ENCODE measurements around the gene EML5.

EML5 gene

DNA sequence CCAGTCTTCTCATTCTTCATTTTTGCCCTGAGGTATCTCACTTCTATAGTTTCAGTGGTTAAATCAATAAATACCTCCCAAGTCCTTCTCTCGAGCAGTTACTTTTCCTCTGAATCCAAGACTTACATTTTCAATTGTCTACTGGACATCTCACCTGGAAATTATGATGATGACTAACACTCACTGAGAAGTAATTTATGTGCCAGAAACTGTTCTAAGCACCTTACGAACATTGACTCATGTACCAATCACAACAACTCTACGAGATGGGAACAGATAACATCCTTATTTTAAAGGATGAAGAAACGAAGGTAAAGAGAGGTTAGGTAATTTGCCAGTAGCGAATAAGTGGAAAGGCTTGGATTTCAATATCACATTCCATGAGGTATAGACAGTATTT lies 94.1 kb downstream of the EML5 start:
- no peak for DNase-seq

- no peak for DNase-seq
Measured at GRCh38 chr14:88695870-88696269, 96.9 kb downstream of the EML5 start.

DNA sequence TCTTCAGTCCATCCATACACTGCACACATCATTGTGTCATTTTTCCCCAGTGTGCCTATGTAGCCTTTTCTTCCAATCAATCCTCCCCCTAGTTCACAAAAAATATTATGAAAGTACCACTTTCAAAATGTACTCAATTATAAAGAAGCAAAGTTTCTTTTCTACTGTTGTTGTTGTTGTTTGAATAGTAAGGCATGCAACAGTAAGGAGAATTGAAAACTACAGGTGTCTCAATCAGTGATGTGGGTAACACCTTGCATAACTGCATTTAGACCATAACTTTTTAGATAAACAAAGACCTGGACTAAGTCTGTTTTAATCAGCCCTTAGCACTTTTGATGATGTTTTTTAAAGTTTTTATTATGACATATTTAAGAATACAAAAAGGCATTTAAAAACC lies 104.4 kb downstream of the EML5 start:
- no peak for DNase-seq

DNA sequence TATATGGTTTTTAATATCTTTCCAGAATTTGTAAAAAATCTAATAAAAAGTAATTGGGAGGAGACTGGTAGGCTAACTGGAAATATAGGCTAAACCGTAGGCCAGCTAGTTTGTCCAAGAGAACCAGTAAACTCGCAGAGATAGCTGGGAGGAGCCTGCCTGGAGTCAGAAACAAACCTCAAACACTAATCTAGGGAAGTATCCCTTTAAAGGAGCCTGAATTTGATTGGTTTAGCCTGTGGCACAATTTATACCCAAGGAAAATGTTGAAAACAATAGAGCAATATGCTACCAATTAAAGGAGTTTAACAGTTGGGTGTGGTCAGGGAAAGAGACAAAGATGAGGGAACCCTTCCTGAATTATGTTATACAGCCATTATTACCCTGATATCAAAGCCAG lies 109.6 kb downstream of the EML5 start:
- DNase-seq = no peak

GRCh38 chr14:88682495-88683114 lies 110.1 kb downstream of the EML5 start:
- DNase-seq = no peak

GRCh38 chr14:88681755-88682494 lies 110.8 kb downstream of the EML5 start:
- no peak for DNase-seq

DNA sequence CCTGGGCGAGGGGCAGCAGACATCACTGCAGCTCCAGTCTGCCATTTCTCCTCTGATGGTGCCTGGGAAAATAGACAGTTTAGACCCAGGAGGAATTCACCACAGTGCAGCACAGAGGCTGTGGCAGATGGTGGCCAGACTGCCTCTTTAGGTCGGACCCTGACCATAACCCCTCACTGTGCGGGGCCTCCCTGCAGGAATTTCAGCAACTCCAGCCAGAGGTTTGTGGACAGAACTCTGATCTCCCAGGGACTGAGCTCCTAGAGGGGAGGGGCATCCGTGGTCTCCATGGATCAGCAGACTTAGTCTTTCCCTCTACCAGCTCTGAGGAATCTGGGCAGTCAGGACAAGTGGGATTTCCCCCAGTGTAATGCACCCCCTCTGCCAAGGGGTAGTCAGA lies 123.4 kb downstream of the EML5 start:
- DNase-seq = no peak

DNA sequence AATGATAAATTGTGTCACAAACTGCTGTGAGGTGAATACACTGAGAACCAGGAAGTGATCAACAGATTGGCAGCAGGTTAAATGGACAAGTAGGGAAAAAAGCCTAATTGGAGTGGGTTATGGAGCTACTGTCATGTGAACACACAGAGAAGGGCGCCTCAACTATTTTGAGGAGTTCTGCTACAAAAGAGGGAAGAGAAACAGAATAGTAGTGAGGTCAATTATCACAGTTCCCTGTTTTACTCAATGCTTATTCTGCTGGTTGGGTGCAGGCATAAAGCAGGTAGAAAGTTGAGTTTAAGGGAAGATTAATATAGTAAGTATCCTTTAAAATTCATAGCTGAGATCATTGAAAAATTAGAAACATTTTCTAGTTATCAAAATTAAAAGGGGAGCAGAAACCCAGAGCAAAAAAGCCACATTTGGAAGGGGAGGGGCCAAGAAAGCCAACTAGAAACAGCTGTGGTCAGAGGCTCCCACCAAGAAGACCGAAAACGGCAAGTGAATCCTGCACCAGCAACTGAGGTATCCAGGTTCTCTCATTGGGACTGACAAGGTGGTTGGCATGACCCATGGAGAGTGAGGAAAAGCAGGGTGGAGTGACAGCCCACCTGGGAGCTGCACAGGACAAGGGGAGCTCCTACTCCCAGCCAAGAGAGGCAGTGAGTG lies 124.2 kb downstream of the EML5 start:
- DNase-seq = no peak

- peak; percentile 5 for DNase-seq
Measured at GRCh38 chr14:88667555-88668273, 125.0 kb downstream of the EML5 start.

GRCh38 chr14:88660056-88660455 lies 132.7 kb downstream of the EML5 start:
- DNase-seq = no peak

- DNase-seq = no peak
Measured at GRCh38 chr14:88639221-88639620, 153.5 kb downstream of the EML5 start.

DNA sequence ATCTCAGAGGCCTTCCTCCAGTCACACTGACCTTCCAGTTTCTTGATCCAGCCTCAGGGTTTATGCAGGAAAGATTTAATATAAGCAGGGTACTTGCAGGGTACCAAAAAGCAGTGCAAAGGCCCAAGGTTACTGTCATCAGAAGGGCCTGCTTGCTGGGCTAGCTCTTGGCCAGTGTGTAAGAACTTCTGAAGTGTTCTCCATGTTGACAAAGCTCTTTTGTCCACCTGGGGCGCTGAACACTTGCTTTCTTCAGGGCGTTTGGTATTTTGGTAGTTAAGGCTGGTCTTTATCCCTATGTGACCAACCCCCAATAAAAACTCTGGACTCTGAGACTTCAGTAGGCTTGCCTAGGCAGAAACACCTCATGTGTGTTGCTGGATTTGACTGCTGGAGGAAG lies 160.2 kb downstream of the EML5 start:
- DNase-seq = no peak

DNA sequence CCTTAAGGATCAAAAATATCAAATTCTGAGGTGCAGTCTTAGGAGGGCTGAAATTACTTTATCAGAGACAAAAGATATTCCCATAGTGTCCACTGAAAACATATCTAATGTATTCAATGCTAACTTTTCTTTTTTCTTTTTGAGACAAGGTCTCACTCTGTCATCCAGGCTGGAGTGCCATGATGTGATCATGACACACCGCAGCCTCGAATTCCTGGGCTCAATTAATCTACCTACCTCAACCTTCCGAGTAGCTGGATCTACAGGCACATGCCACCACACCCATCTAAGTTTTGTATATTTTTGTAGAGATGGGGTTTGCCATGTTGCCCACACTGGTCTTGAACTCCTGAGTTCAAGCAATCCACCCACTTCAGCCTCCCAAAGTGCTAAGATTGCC lies 161.7 kb downstream of the EML5 start:
- DNase-seq = no peak

GRCh38 chr14:88630565-88630964 lies 162.2 kb downstream of the EML5 start:
- no peak for DNase-seq

DNA sequence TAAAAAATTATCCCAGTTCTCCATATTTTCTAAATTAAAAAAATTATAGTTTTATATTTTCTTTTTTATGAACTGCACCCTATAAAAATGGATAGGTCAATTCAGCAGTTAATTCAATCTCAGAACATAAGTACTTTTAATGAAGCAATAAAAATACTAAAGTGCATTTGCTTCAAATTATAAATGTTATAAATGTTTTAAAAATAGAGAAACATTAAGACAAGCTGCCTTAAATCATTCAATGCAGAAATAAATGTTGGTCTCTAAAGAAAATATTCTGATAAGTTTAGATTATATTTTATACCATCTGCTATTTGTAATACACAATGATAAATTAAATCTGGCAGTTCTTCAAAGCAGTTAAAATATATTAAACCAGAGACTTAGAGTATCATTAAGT lies 164.3 kb downstream of the EML5 start:
- no peak for DNase-seq

GRCh38 chr14:88628033-88628432 lies 164.7 kb downstream of the EML5 start:
- DNase-seq = no peak

GRCh38 chr14:88625671-88626070 lies 167.1 kb downstream of the EML5 start:
- DNase-seq = no peak

DNA sequence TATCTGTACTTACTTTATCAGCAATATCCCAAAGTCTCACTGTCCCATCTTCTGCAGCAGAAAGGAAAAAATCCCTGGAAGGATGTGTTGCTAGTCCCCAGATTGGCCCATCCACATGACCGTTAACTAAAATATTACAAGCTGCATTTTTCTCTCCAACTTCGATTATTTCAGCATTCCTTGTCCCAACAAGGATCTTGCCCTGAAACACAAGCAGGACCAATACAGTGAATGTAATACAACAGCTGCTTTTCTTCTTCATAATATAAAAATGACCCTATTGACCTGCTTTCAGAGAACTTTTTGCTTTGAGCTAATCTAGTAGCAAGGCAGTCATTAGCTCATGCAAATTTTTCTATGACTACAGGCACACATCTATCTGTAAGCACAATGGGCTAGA lies 171.7 kb downstream of the EML5 start:
- DNase-seq = no peak

GRCh38 chr14:88618476-88618875 lies 174.3 kb downstream of the EML5 start:
- no peak for DNase-seq

- no peak for DNase-seq
Measured at GRCh38 chr14:88617479-88617878, 175.3 kb downstream of the EML5 start.

- no peak for DNase-seq
Measured at GRCh38 chr14:88616697-88617096, 176.1 kb downstream of the EML5 start.

DNA sequence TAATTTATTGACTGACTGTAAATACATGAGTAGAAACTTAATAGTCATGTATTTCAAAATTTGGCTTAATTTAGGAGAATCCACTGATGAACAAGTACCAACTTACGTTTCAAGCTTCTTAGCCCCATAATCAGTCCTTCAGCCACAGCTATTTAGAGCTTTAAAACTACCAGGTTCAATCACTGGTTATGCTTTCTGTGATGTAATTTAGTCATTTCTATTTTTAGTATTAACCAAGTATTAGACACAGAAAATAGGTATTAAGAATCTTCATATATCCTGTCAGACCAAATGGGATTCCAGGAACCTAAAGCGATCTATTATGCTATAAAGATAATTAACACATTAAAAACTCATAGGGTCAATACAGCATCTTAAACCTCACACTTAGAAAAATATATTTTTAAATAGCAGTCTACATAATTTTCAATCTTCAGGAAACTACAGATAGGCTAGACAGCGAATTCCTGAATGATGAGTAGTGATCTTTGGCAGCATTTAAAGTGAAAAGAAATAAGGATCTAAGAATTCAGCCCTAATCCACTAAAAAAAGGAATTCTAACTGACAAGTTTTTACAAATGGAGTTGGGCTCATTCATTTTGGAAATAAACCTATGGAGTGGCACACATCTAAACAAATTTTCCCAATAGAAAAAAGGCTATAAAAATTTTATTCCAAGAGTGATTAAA lies 178.4 kb downstream of the EML5 start:
- DNase-seq = no peak

DNA sequence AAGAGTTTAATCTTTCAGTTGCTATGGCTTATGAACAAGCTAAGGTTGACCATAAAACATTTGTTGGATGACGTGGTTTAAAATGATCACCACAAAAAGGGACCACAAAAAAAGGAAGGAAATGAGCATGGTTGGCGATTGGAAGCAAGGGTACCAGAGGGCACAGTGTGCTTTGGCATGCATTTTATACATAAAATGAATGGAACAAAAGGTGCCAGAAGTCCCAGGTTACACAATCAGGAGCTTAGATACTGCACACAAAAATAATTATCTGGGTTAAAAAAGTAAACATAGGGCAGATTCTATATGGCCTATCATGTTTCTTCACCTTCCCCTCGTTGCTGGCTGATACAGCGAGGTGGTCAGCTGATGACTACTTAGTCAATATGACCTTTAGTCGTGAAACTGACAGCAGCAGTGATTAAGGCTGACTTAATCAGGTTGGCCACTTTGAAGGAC lies 179.2 kb downstream of the EML5 start:
- peak; percentile 8 for DNase-seq

Data from NCI-H2081 treated with DMSO at 0.1 percent for 48 hours (cell line).